CD4-positive, alpha-beta T cell treated with Interleukin-2 at 100 ng/mL for 4 hours (primary cell): ENCODE results near the gene B3GAT1.

Source experiments
- DNase-seq: peaks from one replicate; pipeline ENCODE4 v3.0.0-alpha.2; 2020; ENCODE audit warnings: low spot score

B3GAT1 gene

DNA sequence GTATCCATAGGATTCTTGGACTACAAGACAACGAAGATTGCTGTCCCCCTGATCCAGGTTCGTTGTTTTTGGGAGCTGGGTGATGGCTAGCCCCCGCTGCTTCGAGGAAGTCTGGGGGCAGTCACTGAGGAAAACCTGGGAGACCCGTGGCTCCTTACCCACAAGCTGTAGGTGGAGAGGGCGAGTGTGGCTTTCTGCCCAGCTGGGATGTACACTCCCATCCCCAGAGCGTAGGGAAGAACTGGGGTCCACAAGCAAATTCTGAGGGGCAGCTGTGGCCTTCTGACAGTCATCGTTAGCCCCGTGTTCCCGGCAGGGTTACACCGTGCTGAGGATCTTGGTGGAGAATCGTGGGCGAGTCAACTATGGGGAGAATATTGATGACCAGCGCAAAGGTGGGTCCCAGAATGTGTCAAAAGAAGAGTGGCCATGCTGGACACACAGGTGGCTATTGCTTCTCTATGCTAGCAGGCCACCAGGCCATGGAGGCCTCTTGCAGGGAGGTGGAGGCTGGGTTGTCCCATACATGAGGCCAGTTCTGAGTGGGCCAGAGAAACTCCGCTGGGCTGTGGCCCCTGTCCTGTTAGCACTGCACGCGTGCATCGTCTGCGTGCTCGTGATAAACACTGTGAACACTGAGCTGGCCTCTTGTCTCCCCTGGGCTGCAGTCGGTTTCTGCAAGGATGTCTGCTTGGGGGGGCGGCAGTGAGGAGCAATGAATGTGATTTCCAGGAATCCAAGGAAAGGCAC lies 40.4 kb downstream of the B3GAT1 start:
- DNase-seq, result no peak

DNA sequence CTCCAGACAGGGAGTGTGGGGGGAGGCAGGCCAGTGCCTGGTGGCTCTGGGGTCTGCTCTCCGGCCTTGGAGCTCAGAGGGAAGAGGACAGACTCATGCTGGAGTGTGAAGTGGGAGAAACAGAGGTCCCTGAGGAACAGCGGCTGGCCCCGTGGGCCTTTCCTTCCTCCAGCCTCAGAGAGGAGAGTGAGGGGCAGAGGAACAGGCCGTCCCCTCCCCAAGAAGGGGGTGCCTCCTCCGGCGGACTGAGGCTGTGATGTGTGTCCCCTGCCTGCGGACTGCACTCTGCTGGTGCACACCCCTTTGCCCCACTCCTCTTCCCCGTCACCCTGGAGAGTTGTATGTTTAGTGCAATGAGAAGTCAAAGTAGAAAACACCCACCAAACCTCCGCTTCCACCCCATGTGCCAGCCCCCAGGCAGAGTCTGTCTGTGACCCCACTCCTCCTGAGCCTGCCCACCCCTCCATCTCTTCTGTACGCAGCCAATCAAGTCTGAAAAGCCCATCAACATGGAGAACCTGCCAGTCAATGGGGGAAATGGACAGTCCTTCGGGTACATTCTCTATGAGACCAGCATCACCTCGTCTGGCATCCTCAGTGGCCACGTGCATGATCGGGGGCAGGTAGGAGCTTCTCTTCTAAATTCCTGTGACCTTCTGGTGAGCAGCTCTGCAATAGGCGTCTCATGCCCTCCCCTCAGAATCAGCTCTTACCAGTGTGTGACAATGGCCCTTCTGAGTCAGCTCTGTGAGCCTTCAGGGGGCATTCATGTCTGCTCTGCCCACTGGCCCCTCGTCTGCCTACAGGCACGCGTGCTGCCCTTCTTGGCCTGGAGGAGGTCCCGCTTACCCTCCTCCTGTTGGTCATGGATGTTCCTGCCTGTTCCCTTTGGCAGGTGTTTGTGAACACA lies 41.3 kb downstream of the B3GAT1 start:
- no peak for DNase-seq

GRCh38 chr11:134369656-134370525 lies 42.2 kb downstream of the B3GAT1 start:
- no peak for DNase-seq

DNA sequence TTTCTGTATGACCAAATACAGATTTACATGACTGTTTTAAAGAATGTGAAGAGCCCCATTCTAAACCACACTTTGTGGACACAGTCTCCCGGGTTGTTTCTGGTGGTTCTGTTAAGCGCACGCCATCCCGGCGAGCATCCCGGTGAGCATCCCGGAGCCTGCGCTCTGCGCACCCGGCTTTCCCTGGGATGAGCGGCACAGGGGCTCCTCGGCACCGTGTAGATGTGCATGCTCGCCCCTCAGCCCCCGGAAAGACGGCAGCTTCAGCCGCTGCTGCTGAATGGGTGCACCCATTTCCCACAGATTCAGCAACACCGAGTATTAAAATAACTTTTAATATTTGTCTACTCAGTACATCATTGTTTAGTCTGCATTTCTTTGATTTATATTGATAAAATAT lies 44.3 kb downstream of the B3GAT1 start:
- no peak for DNase-seq

DNA sequence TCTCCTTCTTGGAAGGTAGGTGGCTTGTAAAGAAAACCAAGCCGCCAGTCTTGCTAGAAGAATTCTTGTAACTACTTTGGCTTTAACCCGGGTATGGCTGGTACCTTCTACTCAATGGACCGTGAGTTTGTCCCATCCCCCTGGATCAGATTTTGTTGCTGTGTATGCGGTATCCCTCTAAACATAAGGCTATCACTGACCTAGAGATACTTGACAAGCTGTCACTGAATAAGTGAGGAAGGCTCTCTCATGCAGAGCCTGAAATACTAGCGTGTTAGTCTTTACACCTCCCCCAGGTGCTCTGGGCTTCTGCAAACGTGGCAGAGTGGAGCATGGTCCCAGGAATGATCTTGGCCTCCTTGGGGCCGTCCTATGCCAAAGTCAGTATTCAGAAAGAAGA lies 45.8 kb downstream of the B3GAT1 start:
- DNase-seq, result no peak

DNA sequence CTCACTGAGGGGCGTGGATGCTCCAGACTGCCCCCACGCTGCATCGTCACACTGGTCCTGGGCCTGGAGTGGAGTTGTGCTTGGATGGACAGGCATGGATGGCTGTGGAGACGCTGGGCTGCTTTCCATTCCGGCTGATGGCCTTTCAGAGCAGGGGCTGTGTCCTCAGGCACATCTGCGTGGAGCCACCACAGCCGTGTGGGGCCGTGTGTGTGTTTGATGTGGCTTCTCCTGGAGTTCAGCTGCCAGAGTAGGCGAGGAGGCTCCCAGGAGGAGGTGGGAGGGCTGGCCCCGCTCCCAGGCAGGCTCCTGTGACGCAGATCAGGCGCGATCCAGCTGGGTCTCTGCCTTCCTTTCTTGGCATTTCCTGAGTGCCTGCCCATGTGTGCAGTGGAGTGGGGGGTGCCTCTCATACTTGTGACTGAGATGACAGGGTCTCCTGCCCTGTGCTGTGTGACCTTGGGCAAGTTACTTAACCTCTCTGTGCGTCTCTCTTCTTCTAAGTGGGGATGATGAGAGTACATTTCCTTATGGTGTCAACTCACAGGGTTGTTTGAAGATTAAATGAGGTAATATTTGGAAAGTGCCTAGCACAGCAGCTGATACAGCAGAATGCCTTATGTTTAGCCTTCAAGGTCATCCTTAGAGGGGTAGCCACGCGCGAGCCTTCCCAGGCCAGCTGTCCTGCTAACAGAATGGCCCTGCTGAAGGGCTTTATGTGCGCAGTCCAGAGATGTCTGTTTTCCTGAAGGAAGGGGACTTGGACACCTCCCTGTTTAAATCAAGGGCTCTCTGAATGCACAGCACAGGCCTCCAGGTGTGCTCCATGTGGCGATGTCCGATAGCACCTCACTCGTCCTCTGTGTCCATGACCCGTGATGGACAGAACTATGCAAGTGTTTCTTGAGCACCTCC lies 46.8 kb downstream of the B3GAT1 start:
- DNase-seq, result no peak

DNA sequence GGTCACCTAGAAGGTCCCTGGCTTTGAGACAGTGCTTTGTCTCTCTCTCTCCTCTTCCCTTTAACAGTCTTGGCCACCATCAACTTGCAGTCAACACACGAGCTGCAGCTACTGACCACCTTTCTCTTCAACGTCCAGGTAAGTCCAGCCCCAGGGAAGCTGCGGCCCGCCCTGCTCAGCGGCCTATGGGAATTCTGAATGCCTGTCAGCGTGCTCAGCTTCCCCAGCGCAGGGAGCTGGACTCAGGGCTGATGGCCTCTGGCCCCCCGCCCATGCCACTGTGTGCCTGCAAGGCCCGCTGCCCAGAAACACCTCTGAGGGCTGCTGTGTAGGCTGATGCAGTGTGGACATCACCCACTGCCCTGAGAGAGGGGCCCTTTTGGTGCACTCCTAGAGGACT lies 47.8 kb downstream of the B3GAT1 start:
- DNase-seq, result no peak

GRCh38 chr11:134363592-134363991 lies 48.5 kb downstream of the B3GAT1 start:
- DNase-seq, result no peak

GRCh38 chr11:134363161-134363560 lies 48.9 kb downstream of the B3GAT1 start:
- no peak for DNase-seq

GRCh38 chr11:134362192-134362901 lies 49.7 kb downstream of the B3GAT1 start:
- DNase-seq, result no peak

DNA sequence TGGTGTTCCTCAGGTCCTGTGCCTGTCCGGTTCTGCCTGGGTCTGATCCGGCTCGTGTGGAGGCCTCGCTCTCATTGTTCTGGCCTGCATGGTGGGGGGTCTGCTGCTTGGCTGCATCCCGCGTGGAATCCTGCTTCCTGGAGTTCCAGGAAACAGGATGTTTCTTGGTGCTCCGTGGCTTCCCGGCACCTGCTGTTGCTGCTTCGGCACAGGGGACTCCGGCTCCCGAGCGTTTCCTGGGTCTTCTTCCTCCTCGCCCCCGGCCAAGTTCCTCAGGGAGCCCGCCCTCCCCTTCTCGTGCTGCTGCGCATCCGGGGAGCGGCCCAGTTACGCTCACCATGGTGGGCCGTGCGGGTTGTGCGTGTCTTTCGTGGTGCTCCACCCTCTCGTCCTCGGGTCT lies 50.4 kb downstream of the B3GAT1 start:
- no peak for DNase-seq

DNA sequence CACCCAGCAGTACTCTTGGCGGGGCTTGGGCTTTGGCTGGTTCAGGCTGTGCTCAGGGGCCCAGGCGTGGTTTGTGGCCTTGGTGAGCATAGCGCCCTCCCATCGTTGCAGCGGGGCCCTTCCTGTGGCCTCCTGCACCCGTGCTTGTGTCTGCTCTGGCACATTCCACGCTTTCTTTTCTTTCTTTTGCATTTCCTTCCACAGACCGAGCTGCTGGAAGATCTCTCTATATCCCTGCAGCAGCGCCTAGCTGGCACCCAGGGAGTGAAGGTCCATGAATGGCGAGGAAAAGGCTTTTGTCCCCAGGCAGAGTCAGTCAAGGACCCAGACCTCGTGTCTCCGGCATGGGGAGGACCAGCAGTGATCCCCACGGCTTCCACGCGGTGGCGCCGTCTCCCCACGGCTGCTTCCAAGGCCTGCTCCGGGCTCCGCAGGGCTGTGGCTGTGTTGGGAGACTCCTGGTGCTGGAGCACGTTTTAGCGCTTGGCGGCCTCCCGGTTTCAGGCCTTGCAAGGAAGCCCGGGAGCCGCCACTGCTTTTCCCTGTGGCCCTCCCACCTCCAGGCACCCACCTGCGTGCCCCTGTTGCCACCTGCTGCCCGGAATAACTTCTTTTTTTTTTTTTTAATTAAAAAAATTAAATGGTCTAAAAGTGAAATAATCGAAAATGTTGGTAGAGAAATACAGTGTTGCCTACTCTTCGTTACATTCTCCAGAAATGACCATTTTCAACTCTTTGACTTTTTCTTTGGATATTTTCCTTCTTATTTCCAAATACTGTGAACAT lies 51.8 kb downstream of the B3GAT1 start:
- peak; percentile 65 for DNase-seq

GRCh38 chr11:134359646-134360045 lies 52.4 kb downstream of the B3GAT1 start:
- no peak for DNase-seq

DNA sequence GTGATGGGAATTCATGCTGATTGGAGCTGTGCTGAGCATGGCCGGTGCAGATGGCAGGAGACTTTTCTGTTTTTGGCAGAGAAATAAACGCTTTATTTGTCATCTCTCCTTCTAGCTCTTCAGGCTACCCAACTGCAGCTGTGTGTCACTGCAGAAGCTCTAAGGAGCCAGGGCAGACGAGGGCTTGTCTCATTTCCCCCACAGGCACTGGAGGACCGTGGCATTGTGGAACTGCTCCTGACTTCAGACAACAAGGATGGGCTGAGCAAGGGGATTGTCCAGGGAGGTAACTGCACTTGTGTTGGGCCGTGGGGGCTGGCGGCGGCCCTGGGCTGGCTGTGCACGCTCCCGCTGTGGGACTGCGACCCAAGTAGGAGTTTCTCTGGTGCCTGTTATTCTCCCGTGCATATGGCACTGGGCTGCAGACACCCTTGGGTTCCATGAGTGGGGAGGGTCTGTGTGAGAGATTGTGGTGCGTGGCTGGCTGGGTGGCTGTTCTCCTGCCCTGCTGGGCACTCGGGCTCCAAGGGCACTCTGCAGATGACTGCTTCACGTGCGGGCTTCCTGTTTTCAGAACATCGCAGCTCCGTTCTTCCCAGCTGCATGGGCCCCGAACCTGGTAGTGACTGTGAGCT lies 53.1 kb downstream of the B3GAT1 start:
- DNase-seq, result no peak

DNA sequence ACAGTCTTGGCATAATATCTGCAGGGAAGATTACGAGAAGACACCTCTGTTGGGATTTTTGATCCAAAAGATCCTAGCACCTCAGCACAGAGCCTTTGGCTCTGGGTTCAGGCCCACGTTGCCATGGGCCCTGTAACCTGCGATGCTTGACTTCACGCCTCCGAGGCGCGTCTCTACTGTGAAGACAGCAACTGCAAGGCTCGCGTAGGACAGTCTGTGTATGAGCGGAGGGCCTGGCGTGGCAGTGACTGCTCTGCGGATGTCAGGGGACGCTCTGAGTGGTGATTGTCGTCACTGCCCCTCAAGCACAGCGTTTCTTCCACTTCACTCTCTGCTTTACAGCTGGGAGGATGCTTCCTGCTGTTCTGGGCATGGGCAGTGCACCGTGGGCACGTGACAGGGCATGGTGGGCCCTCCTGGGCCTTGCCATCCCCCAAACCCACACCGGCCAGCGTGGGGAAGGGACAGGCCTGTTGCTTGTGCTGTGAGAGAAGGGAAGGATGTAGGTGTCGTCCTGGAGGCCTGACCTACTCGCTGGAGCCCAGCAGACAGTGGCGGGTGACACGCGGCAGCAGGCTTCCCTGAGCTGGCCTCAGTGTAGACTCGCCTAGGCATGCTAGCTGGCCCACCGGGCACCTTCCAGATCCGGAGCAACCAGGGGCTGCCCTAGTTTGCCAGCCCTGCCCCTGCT lies 53.7 kb downstream of the B3GAT1 start:
- no peak for DNase-seq

- DNase-seq, result no peak
Observed at GRCh38 chr11:134357545-134357839, 54.5 kb downstream of the B3GAT1 start.

- no peak for DNase-seq
Observed at GRCh38 chr11:134356656-134357544, 55.1 kb downstream of the B3GAT1 start.

DNA sequence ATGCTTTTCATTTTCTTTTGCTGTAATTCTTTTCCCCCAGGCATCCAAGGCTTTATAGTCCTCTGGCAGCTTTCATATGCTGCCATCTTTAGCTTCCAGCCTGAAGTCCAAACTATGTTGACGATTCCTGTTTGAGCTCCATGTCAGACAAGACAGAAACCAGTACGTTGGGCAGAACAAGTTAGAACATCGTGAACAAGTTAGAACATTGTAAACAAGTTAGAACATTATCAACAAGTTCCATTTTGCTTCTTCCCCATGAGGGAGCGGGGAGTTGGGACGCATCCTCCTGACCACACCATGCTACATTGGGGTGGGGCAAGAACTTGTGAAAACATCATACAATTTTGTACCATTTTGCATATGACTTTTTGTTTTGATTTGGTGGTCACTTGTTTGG lies 56.4 kb downstream of the B3GAT1 start:
- no peak for DNase-seq
